Stimulated activated CD8-positive, alpha-beta memory T cell treated with anti-CD3 and anti-CD28 coated beads, Interleukin-12 subunit alpha, Interleukin-12 subunit beta, amount 100 ng/mL, for 4 hours (primary cell): ENCODE data around the gene ANKRD44.
"Not testable (repeated sequence)": the region's sequence is repeated elsewhere in the genome, so short reads cannot be mapped to it uniquely, and the experiment has no call there.

Source experiments
- DNase-seq: peaks from one replicate; pipeline ENCODE4 v3.0.0-alpha.2; 2020; ENCODE audit warnings: low read depth

The ANKRD44 gene

DNA sequence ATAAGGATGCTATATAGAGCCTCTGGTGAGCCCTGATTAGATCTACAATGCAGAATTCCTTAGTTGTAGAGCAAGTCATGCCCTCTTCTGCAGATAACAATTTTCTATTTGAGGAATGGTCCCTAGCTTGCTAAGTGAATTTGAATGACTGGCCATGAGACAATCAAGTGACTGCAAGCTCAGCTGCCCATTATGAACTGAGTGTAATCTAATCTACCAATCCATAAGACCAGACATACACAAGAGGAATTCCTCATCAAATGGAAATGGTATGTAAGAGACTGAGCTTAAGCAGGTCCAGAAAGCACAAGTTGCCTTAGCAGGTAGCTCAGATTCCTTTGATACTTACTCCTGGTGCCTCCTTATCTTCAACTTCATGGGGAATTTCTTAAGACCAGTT lies 4.8 kb upstream of the ANKRD44 start:
- DNase-seq: no peak

DNA sequence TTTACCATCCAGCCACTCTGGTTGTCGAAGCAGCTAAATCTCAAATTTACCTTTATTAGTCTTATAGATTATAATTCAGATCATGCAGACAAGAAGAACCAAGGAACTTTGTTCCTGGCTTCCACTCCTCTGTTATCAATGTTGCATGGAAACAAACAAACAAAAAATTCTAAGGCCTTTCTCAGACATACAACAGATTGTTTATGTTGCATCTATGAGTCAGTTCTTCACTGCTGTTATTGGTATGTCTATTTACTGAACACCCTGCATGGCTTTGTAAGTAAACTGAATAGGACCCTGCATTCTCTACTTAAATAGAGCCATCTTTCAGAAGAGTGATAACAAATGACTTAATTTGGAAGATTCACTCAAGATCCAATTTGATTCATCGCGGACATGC lies 1.6 kb upstream of the ANKRD44 start:
- DNase-seq: no peak

DNA sequence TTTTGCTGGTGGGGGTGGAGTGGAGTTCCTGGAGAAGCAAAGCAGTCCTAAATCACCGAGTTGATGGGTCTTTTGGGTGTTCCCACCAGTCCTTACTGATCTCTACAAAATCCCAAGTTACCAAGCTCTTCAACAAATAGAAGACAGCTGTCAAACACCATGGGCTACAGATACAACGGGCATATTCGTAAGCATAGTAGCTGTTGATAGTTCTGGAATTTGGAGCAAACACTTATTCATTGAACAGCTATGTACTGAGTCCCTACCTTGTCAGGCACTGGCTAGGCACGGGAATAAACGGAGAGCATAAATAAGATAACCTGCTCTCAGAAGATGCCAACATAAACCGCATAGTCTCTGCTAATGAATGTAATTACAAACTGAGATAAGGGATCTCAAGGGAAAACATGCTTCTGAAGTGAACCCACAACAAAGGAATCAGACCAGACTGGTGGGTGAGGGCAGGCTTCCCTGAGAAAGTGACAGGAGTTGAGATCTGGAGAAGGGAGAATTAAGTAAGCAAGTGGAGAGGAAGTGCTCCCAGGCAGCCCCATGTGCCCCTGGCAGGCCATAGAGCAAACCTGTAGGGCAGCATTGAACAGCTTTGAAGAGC lies 947 bp upstream of the ANKRD44 start:
- no peak for DNase-seq

DNA sequence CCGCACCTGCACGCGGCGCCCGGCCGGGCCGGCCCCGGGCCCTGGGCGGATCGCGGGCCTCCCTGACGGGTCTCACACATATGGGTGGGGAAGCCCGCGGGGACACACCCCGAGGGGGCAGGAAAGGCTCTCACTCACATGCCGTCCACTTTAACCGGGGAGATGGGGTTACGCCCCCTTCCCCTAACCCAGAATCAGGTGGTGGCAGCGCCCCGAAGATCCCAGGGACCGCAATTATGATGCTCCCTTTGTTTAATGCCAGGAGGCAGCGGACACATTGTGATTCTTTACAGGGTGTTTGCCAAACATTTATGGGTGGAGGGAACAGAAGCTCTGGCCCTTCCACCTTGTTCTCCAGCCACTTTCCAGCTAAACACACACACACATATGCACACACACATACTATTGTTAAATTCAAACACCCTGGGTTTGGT lies 424 bp upstream of the ANKRD44 start:
- no peak for DNase-seq

DNA sequence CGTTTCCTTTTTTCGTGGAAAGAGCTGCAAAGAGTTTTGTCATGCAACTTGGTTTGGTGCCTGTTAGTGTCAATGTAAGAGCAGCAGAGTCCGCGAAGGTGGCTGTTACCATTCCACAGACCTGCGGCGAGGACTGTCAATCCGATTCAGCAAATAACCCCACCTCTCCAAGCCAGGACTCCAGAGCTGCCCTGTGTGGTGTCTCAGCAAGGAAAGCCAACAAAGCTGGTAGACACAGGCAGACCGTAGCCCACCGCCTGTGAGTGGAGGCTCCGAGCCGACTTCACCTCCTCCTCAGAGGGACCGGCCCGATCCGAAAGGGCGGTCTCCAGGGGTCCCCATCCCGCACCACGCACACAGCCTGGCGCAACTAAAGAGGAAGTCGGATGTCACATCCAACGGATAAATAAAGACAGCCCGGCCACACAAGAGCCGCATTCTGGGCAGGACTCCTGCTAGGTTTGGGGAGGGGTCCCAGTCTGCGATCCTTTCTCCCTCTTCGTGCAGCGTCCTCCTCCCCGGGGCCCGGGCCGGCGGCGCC lies 819 bp downstream of the ANKRD44 start:
- DNase-seq: peak; percentile 40

DNA sequence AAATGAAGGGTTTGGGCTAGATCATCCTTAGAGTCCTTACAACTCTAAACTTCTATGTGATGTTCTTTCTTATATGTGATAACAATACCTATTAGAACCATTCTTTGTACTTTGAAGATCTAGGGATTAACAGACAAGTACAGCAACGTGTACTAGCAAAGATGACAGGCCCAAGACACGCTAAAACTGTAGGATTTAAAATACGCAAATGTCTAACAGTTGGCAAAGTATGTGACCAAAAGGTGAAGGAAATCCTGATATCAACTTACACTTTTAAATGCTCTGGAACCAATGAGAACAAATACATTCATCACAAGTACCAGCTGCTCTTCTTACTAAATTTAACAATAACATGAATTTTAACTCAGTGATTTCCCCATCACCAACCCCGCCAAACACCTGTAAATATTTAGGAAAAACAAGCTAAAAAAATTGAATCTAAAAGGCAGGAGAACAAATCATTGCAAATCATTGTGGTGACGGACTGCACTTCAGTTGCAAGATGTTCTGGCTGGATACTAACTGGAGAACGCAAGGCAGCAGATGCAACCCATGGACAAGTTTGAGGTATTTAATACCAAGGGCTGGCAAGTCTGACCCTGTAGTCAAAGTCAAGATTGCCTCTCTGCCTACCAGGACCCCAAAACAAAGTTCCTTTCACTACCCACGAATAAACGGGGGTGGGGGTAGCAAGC lies 1.4 kb downstream of the ANKRD44 start:
- no peak for DNase-seq

DNA sequence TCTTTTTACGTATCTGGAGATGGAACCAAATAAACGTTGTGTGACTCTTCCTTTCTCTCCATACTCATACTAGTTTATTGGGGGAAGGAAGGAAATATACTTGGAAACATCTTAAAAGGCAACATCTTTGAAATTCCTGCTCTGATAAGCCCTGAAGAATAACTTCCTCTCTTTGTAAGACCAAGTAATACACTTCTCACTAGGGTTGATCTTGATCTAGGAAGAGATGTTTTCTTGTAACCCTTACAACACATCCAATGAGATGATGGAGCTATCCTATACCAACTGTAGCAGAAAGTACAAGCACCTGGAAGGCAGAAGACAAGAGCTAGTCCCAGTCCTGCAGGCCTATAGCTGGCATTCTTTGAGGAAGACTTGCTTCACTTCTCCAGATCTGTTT lies 2.0 kb downstream of the ANKRD44 start:
- no peak for DNase-seq

DNA sequence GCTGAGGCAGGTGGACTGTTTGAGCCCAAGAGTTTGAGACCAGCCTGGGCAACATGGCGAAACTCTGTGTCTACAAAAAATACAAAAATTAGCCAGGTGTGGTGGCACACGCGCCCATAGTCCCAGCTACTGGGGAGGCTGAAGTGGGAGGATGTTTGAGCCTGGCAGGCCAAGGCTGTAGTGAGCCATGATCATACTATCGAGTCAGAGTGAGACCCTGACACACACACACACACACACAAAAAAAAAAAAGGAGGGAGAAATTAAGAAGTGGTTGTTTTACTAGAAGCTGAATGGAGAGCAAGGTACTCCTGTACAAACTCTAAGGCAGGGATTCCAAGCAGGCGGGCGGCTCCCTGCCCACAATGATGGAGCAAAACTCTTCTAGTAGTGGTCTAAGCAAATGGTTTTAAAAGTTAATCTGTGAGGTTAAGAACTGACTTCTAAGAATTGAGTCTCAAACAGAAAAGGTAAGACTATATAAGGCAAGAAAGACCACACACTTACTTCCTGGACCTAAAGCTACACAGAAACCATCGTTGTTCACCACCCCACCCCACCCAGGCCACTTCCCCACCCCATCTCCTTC lies 2.6 kb downstream of the ANKRD44 start:
- no peak for DNase-seq

DNA sequence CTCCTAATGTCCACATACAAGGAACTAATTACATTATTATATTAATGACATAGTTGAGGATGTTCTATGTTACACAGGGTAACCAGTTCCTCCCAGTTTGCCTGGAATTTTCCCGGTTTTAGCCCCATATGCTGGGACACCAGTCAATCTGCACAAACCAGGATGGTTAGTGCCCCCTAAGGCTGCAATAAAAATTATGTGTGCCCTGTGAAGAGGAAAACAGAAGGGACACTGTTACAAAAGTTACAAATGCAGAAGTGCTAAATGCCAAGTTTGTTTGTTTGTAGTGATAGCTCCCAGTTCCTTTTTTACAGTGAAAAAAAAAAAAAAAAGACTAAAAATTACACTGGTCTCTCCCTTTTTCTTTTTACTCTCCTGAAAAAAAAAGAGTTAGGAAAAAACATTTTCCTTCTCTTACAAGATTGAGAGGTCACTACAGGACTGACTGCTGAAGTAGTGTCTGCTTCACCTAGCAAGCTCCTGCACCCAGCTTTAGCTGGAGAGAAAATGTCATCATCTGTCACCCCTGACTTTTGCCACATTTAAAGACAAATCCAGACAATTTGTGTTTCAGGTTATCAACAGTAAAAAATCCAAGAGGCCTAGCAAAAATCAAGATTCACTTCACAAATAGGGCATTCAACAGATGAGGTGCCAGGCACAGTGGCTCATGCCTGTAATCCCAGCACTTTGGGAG lies 3.2 kb downstream of the ANKRD44 start:
- DNase-seq: no peak

DNA sequence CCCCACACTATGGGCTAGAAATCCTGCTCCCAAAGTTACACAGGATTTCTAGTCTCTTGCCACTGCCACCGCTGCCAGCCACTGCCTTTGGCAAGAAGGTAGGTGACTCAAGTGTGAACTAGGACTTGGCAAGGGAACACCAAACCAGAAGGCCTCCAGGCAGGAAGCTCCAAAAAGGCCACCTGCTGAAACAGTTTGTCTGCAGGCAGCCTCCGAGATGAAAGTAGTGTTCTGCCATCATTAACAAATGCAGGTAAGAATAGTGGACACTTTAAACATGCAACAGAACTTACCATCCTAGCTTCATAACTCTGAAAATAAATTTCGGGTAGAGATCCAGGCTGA lies 3.9 kb downstream of the ANKRD44 start:
- DNase-seq: no peak

DNA sequence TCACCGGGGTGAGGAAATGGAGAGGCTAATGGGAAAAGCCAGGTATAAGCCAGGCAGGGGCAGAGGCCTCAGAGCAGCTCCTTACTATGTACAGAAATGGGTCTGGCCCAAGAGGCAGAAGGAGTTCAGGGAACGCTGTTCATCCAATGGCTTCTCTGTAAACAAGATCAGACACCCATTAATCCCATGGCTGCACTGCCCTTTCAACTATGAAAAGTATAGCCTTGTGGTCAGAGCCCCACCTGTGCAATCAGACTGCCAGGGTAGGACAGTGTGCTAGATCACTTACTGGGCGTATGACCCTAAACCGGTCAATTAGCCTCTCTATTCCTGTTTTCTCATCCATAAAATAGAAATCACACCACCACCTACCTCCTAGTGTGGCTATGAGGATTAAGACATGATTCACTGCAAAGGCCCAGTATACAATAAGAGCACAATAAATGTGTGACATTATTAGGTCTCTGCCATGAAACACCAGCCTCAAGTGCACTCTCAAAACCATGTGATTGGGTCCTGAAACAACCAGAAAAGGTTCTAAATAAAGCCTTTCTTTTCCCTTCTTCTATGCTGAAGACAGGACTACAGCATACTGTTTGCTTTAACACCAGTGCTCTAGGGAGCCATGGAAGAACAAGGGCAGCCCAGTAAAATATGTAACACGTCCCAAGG lies 4.4 kb downstream of the ANKRD44 start:
- DNase-seq: no peak

DNA sequence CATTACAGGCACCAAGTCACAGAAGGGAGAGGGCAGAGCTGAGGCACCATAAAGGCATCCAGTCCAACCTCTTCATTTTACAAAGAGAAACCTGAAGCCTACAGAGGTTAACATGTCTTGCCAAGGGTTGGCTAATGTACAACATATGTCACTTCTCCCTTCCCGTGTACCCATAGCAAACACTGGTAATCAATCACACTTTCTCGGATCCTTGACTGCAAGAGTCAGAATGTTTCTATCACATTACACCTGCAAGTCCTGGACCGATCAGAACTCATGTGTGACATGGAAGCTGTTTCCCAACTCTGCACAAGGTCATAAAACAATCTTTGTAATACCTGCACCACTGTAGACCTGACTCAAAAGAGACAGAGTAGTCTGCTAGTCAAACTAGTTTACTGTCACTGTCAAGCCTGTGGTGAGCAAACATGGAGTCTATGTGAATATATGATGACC lies 6.0 kb downstream of the ANKRD44 start:
- no peak for DNase-seq

DNA sequence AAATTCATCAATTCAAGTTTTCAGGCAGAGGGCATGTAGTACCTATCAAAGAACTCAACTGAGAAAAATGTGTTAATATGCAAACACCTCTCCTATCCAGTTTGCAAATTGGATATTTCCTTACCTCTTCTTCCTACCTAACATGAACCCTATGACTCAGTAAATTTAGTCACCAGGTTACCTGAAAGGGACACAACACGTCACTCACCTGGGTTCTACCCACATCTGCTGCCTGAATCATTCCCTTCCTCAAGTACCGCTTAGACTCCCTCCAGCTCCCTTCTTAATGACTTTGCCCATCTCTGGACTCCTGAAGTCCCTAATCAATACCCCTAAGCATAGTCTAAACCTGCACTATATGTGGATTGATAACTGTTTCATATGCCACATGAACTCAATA lies 10.4 kb downstream of the ANKRD44 start:
- DNase-seq: no peak

DNA sequence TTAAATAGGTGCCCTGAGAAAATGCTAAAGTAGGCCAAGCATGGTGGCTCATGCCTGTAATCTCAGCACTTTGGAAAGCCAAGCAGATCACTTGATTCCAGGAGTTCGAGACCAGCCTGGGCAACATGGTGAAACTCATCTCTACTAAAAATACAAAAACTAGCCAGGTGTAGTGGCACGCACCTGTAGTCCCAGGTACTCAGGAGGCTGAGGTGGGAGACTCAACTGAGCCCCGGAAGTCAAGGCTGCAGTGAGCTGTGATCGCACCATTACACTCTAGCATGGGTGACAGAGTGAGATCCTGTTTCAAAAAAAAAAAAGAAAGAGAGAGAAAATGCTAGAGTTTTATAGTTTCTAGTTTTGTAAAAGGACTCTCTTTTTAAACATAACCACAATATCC lies 12.0 kb downstream of the ANKRD44 start:
- DNase-seq: no peak

DNA sequence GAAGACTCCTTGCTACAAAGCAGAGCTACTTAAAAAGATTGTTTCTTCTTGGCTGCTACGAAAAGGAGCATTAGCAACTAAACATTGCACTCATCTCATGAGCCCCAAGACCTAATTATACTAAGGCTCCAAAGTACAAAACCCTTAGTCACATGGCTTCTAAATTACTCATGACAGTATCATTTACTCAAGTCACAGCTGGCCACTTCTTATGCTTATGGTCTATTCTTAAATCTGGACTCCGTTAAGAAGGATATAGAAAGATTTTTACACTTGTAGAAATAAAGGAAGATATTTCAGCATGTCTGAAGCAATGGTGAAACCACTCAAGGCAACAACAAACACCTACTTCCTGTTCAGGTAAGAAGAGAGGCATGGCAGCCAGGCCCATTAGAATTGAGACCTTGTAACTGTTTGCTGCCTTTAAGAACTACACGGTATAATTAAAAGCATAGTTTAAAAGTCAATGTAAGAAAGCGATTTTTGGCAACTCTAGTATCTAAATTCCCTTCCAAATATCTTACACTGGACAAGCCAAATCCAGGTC lies 12.7 kb downstream of the ANKRD44 start:
- DNase-seq: no peak

DNA sequence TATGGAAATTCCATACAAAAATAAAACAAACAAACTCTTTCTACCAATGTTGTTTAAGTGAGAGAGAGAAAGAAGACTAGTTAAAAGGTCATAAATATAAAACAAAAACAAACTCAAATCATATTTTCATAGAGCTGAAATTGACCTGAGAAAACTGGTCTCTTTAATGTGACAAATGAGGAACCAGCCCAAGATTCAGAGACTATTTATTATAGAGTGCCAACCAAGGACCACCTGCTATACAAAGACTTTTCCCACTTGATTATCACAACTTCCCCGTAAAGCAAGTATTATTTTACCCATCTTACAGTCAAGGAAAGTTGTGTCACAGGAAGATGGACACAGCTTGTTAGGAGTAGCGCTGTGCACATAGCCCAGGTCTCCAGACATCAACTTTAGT lies 13.3 kb downstream of the ANKRD44 start:
- no peak for DNase-seq

DNA sequence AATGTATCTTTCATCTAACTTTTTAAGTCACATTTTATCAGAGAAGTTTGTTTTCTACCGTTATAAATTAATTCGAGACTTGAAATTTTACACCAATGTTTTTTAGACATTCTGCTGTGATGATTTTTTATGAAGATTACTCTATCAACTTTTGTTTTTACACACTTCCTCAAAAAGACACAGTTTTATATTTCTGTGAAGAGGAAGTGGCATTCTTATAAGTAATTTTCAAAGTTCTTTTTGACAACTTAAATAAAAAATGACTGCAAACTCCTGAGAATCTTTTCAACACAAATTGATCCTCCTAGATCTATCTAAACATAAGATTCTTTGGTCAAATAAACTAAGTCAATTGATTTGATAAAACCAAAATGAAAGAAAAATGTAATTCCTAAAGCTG lies 13.7 kb downstream of the ANKRD44 start:
- no peak for DNase-seq

DNA sequence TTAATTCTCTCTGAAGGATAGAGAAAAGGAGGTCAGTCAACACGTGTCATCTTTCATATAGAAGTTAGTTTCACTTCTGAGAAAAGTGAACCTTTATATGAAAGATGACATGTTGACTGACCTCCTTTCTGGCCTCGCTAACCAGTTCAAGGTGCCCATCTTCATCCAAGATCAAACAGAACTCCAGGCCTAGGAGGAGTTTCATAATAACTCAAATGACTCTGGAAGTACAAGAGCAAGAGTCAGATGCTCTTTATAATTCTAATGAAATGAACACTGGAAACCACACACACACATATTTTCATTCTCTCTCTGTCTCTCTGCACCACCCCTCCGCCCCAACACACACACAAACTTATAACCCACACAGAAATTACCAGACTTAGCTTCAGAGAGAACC lies 16.3 kb downstream of the ANKRD44 start:
- no peak for DNase-seq

DNA sequence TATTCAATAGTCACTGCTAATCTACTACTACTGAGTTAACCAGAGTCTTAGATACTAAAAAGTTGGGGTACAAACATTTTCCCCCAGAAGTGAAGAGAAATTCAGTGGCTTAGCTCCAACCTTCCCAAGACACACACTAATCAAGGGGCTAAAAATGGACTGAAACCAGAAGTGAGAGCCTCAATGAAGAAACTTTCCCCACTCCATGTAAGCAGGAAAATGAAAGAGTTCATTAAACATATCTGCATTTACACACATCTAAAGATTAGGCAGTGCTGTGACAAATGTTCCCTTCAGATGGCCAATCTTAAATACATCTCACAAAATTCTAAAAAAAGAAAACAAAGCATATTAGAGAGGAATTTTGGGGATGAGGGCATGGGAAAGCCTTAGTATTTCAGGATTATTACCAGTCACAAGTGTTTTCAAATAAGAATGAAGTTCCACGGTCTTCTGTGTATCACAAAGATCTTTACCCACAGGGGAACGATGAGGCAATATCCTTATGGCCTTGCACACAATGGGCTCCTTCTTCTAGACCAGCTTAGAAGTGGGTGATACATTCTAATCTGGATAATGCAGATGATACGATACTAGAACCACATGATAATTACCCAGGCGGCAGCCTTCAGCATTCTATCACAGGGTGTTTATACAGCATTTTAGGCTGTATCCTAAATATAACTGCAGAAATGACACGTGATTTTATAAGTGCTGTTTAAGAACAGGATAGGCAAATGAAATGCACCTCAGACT lies 17.1 kb downstream of the ANKRD44 start:
- no peak for DNase-seq

DNA sequence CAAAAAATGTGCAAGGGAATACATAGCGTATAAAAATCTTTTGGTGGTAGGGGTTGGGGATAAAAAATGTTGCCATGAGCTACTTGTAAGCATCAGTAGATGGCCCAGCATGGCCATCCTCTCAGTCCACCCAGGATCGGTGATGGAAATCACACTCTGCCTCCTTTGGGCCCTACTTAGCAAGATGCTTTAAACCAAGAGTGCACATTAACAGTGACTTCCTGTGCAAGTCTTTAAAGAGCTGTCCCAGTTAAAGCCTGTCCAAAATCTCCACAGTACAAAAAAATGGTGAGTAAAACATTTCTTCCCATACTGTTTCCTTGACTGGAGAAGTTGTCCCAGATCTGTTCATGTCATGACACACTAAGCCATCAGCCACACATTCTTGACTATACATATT lies 18.0 kb downstream of the ANKRD44 start:
- no peak for DNase-seq

DNA sequence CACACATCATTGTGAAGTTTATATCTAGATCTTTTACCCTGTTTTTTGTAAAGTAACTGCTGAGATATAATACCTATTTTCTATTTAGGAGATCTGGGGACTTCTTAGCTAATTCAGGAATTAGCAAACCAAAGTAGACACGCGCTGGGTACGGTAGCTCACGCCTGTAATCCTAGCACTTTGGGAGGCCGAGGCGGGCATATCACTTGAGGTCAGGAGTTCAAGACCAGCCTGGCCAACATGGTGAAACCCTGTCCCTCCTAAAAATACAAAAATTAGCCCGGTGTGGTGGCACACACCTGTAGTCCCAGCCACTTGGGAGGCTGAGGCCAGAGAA lies 23.0 kb downstream of the ANKRD44 start:
- not testable (repeated sequence) for DNase-seq
